C4-2B (cell line): ENCODE results near the gene DNAJB5.
A peak's percentile ranks its signal among the peaks of the same experiment; 100 is the strongest.

Experiments
- H3K27ac ChIP-seq: fragments of 450-650 bp; 2 replicates; pipeline ENCODE4 v1.5.1; 2017
- CTCF ChIP-seq: fragments of 450-650 bp; conservative IDR thresholded peaks from 2 replicates; pipeline ENCODE4 v1.5.1; 2017; ENCODE audit warnings: mild to moderate bottlenecking
- ZFX ChIP-seq: fragments of 450-650 bp; IDR thresholded peaks from 2 replicates; pipeline ENCODE4 v1.6.1; 2017

DNAJB5 gene

GRCh38 chr9:34985311-34985899 lies 4.1 kb upstream of the DNAJB5 start:
- no peak overlapping the region for H3K27ac ChIP-seq
- TF ChIP-seq CTCF, result peak; percentile 86
- no peak for TF ChIP-seq ZFX

- TF ChIP-seq CTCF (no peak), ZFX (no peak)
- H3K27ac ChIP-seq, result no peak overlapping the region
Measured at GRCh38 chr9:34986540-34987047, 3.0 kb upstream of the DNAJB5 start.

DNA sequence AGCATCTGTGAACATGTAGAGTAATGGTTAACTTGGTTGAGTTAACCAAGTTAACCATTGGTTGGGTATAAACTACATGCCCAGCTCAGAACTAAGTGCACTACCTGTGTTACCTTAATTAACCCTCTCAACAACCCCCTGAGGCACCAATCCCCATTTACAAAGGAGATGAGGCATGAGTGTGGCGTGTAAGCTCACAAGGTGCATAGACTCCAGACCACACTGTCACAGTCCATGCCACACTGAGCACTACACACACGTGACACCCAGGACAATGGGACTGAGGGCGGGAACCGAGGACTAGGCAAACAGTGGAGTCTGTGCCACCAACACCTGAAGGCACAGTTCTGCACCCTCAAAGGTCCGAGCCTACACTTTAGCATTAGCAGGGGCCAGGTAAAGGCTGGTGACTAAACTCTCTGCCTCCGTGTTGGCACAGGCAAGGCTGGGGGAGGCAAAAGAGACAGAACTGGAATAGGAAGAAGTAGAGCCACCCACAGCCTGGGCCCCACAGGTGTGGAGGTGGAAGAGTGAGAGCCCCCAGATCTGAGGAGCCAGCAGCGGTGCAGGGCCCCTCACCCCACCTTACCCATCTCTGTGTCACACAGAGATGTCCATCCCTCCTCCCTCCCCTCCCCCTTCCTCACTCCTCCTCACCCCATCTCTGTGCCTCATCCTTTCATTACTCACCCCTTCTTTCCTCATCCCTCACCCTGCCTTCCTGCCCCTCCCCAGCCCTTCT lies 2.2 kb upstream of the DNAJB5 start:
- no peak overlapping the region for H3K27ac ChIP-seq
- TF ChIP-seq ZFX (no peak), CTCF (no peak)

GRCh38 chr9:34988218-34989002 lies 1.1 kb upstream of the DNAJB5 start:
- H3K27ac ChIP-seq, result peak overlapping the region; percentile 70
- TF ChIP-seq CTCF, result no peak
- no peak for TF ChIP-seq ZFX

GRCh38 chr9:34989946-34990635 lies 546 bp downstream of the DNAJB5 start:
- H3K27ac ChIP-seq, result peak overlapping the region; percentile 70
- TF ChIP-seq ZFX, result no peak
- TF ChIP-seq CTCF, result no peak

- no peak overlapping the region for H3K27ac ChIP-seq
Measured at GRCh38 chr9:34990908-34991606, 1.5 kb downstream of the DNAJB5 start.

More at GRCh38 chr9:34990908-34991606, 1.5 kb downstream of the DNAJB5 start:
- TF ChIP-seq CTCF (no peak), ZFX (no peak)
